HEK293 (cell line): Measurements from ENCODE around the gene SCN4A.
A peak's percentile ranks its signal among the peaks of the same experiment; 100 is the strongest.

ENCODE experiments used
- CTCF ChIA-PET: fragments of 350-600 bp; formaldehyde crosslinking; extraction: SDS; loops from one replicate; lab custom pipeline; 2021; ENCODE audit warnings: antibody characterized with exemption; lab: Yijun Ruan, JAX
- POLR2A ChIA-PET: fragments of 300-600 bp; formaldehyde crosslinking; extraction: SDS; loops from one replicate; lab custom pipeline; 2020; ENCODE audit warnings: antibody characterized with exemption, inconsistent platforms; lab: Yijun Ruan, JAX
- H3K27ac ChIP-seq: fragments of 200-500 bp; sonication (Bioruptor generic); 2 replicates; pipeline ENCODE4 v1.5.1; 2014; ENCODE audit warnings: low read depth, low read length, control low read depth, inconsistent platforms; ENCODE audit errors: extremely low read depth
- H3K36me3 ChIP-seq, 2 experiments: fragments of 200-500 bp in 1 of 2; sonication (Bioruptor generic) in 1 of 2; 1 replicate in 1 of 2; 2 replicates in 1 of 2; pipeline ENCODE4 v1.5.1; 2014 to 2017; ENCODE audit warnings: inconsistent platforms in 2 of 2, low read length in 2 of 2; ENCODE audit not compliant: control insufficient read depth in 2 of 2, insufficient read depth in 1 of 2
- H3K4me1 ChIP-seq: fragments of 200-500 bp; sonication (Bioruptor generic); 2 replicates; pipeline ENCODE4 v1.5.1; 2014; ENCODE audit warnings: mild to moderate bottlenecking, low read length, inconsistent platforms; ENCODE audit not compliant: control insufficient read depth, insufficient read depth
- H3K4me3 ChIP-seq: 2 replicates; pipeline ENCODE4 v1.5.1; 2011; ENCODE audit warnings: low read depth, mild to moderate bottlenecking, control low read depth, low read length, moderate library complexity
- H3K9me3 ChIP-seq: fragments of 200-500 bp; sonication (Bioruptor generic); 2 replicates; pipeline ENCODE4 v1.5.1; 2014; ENCODE audit warnings: low read depth, low read length, inconsistent platforms; ENCODE audit not compliant: control insufficient read depth, insufficient read depth
- EGR2 ChIP-seq: fragments of 450-650 bp; formaldehyde crosslinking; IDR thresholded peaks from 2 replicates; pipeline ENCODE4 v1.5.1; 2016; ENCODE audit warnings: low read depth, missing biosample characterization, missing genetic modification characterization
- ZFHX2 ChIP-seq: fragments of 450-650 bp; formaldehyde crosslinking; conservative IDR thresholded peaks from 2 replicates; pipeline ENCODE4 v1.5.1; 2016; ENCODE audit warnings: missing biosample characterization, missing genetic modification characterization
- ZFP69B ChIP-seq: fragments of 450-650 bp; formaldehyde crosslinking; IDR thresholded peaks from 2 replicates; pipeline ENCODE4 v1.5.1; 2016; ENCODE audit warnings: missing biosample characterization, missing genetic modification characterization
- ZNF112 ChIP-seq: fragments of 450-650 bp; formaldehyde crosslinking; IDR thresholded peaks from 2 replicates; pipeline ENCODE4 v1.5.0; 2017; ENCODE audit warnings: missing biosample characterization, missing genetic modification characterization
- ZNF157 ChIP-seq: fragments of 450-650 bp; formaldehyde crosslinking; IDR thresholded peaks from 2 replicates; pipeline ENCODE4 v1.5.1; 2016; ENCODE audit warnings: missing biosample characterization, missing genetic modification characterization
- ZNF202 ChIP-seq: fragments of 450-650 bp; formaldehyde crosslinking; IDR thresholded peaks from 2 replicates; pipeline ENCODE4 v1.5.1; 2016; ENCODE audit warnings: missing biosample characterization, missing genetic modification characterization, borderline replicate concordance
- ZNF266 ChIP-seq: fragments of 450-650 bp; formaldehyde crosslinking; IDR thresholded peaks from 2 replicates; pipeline ENCODE4 v1.5.1; 2016; ENCODE audit warnings: missing biosample characterization, missing genetic modification characterization, low read depth
- ZNF521 ChIP-seq: fragments of 450-650 bp; formaldehyde crosslinking; IDR thresholded peaks from 2 replicates; pipeline ENCODE4 v1.5.1; 2017; ENCODE audit warnings: missing biosample characterization, mild to moderate bottlenecking, missing genetic modification characterization
- ZNF639 ChIP-seq: fragments of 450-650 bp; formaldehyde crosslinking; IDR thresholded peaks from 2 replicates; pipeline ENCODE4 v1.5.1; 2016; ENCODE audit warnings: missing biosample characterization, missing genetic modification characterization
- ZNF768 ChIP-seq: fragments of 450-650 bp; formaldehyde crosslinking; IDR thresholded peaks from 2 replicates; pipeline ENCODE4 v1.5.1; 2018; ENCODE audit warnings: missing biosample characterization, mild to moderate bottlenecking, missing genetic modification characterization
- ZNF830 ChIP-seq: fragments of 450-650 bp; IDR thresholded peaks from 2 replicates; pipeline ENCODE4 v1.5.0; 2018; ENCODE audit warnings: missing biosample characterization, missing genetic modification characterization, low read depth, mild to moderate bottlenecking, moderate library complexity
- ZSCAN5A ChIP-seq: fragments of 450-650 bp; formaldehyde crosslinking; IDR thresholded peaks from 2 replicates; pipeline ENCODE4 v1.5.1; 2016; ENCODE audit warnings: missing biosample characterization, missing genetic modification characterization
- TF ChIP-seq, protein P1 (sequence below): fragments of 450-650 bp; formaldehyde crosslinking; IDR thresholded peaks from 2 replicates; pipeline ENCODE4 v1.5.1; 2016; ENCODE audit warnings: missing biosample characterization, missing genetic modification characterization
- TF ChIP-seq, protein P2 (sequence below): fragments of 450-650 bp; formaldehyde crosslinking; IDR thresholded peaks from 2 replicates; pipeline ENCODE4 v1.5.1; 2016; ENCODE audit warnings: missing biosample characterization, missing genetic modification characterization, borderline replicate concordance
- TF ChIP-seq, protein P3 (sequence below): fragments of 450-650 bp; formaldehyde crosslinking; IDR thresholded peaks from 2 replicates; pipeline ENCODE4 v1.5.1; 2016; ENCODE audit warnings: missing biosample characterization, missing genetic modification characterization

Gene SCN4A

DNA sequence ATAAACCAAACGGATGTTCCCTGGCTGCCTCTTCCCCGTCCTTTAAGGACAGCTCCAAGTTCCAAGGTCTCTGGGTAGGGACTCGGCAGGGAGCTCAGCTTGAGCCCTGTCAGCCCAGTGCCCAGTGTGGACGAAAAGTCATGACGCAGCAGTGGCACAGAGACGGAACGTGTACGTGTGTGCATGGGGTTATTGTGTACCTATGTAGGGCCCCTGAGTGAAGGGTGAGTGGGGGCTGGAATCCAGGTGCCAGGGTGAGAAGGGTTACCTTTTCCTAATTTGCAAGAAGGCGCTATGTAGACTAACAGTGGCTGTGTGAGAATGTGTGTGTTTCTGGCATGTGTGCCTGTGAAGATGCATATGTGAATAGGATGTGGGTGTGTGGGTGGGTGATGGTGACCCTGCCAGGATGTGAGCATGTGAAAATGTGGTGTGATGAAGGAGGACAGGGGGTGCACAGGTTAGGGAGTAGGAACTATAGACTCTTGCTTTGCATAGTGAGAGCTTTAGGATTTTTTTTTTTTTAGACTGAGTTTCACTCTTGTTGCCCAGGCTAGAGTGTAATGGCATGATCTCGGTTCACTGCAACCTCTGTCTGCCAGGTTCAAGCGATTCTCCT, 6.0 kb downstream of the SCN4A start:
- TF ChIP-seq ZNF157 (tag by site-specific recombination) (peak; percentile 99), ZFHX2 (tag by site-specific recombination) (peak; percentile 57), EGR2 (tag by site-specific recombination) (peak; percentile 27; the same call in 1 of the 2 replicates), ZFP69B (no peak)
- no peak overlapping the region for H3K4me3 ChIP-seq
- no peak overlapping the region for H3K27ac ChIP-seq
- no peaks in the 10 kb centered on the region for H3K36me3 ChIP-seq
- ChIA-PET POLR2A (no interaction called here), CTCF (interaction anchor here (0.6 to 2.0 kb wide), 2 partner anchors 48 to 51 kb away, joined by 4 read pairs; partner anchors contain the start of gene GH1)
- no peaks in the 10 kb centered on the region for H3K9me3 ChIP-seq
- no peaks in the 10 kb centered on the region for H3K4me1 ChIP-seq

- TF ChIP-seq, protein P1, sequence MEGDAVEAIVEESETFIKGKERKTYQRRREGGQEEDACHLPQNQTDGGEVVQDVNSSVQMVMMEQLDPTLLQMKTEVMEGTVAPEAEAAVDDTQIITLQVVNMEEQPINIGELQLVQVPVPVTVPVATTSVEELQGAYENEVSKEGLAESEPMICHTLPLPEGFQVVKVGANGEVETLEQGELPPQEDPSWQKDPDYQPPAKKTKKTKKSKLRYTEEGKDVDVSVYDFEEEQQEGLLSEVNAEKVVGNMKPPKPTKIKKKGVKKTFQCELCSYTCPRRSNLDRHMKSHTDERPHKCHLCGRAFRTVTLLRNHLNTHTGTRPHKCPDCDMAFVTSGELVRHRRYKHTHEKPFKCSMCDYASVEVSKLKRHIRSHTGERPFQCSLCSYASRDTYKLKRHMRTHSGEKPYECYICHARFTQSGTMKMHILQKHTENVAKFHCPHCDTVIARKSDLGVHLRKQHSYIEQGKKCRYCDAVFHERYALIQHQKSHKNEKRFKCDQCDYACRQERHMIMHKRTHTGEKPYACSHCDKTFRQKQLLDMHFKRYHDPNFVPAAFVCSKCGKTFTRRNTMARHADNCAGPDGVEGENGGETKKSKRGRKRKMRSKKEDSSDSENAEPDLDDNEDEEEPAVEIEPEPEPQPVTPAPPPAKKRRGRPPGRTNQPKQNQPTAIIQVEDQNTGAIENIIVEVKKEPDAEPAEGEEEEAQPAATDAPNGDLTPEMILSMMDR, result no peak
- TF ChIP-seq, protein P2, sequence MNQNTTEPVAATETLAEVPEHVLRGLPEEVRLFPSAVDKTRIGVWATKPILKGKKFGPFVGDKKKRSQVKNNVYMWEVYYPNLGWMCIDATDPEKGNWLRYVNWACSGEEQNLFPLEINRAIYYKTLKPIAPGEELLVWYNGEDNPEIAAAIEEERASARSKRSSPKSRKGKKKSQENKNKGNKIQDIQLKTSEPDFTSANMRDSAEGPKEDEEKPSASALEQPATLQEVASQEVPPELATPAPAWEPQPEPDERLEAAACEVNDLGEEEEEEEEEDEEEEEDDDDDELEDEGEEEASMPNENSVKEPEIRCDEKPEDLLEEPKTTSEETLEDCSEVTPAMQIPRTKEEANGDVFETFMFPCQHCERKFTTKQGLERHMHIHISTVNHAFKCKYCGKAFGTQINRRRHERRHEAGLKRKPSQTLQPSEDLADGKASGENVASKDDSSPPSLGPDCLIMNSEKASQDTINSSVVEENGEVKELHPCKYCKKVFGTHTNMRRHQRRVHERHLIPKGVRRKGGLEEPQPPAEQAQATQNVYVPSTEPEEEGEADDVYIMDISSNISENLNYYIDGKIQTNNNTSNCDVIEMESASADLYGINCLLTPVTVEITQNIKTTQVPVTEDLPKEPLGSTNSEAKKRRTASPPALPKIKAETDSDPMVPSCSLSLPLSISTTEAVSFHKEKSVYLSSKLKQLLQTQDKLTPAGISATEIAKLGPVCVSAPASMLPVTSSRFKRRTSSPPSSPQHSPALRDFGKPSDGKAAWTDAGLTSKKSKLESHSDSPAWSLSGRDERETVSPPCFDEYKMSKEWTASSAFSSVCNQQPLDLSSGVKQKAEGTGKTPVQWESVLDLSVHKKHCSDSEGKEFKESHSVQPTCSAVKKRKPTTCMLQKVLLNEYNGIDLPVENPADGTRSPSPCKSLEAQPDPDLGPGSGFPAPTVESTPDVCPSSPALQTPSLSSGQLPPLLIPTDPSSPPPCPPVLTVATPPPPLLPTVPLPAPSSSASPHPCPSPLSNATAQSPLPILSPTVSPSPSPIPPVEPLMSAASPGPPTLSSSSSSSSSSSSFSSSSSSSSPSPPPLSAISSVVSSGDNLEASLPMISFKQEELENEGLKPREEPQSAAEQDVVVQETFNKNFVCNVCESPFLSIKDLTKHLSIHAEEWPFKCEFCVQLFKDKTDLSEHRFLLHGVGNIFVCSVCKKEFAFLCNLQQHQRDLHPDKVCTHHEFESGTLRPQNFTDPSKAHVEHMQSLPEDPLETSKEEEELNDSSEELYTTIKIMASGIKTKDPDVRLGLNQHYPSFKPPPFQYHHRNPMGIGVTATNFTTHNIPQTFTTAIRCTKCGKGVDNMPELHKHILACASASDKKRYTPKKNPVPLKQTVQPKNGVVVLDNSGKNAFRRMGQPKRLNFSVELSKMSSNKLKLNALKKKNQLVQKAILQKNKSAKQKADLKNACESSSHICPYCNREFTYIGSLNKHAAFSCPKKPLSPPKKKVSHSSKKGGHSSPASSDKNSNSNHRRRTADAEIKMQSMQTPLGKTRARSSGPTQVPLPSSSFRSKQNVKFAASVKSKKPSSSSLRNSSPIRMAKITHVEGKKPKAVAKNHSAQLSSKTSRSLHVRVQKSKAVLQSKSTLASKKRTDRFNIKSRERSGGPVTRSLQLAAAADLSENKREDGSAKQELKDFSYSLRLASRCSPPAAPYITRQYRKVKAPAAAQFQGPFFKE (tag by site-specific recombination), result no peak
- no peak for TF ChIP-seq ZSCAN5A (tag by site-specific recombination)
- no peak for TF ChIP-seq ZNF521 (tag by site-specific recombination)
- TF ChIP-seq ZNF639 (tag by site-specific recombination), result no peak
- no peak for TF ChIP-seq EGR2 (tag by site-specific recombination)
- TF ChIP-seq, protein P3, sequence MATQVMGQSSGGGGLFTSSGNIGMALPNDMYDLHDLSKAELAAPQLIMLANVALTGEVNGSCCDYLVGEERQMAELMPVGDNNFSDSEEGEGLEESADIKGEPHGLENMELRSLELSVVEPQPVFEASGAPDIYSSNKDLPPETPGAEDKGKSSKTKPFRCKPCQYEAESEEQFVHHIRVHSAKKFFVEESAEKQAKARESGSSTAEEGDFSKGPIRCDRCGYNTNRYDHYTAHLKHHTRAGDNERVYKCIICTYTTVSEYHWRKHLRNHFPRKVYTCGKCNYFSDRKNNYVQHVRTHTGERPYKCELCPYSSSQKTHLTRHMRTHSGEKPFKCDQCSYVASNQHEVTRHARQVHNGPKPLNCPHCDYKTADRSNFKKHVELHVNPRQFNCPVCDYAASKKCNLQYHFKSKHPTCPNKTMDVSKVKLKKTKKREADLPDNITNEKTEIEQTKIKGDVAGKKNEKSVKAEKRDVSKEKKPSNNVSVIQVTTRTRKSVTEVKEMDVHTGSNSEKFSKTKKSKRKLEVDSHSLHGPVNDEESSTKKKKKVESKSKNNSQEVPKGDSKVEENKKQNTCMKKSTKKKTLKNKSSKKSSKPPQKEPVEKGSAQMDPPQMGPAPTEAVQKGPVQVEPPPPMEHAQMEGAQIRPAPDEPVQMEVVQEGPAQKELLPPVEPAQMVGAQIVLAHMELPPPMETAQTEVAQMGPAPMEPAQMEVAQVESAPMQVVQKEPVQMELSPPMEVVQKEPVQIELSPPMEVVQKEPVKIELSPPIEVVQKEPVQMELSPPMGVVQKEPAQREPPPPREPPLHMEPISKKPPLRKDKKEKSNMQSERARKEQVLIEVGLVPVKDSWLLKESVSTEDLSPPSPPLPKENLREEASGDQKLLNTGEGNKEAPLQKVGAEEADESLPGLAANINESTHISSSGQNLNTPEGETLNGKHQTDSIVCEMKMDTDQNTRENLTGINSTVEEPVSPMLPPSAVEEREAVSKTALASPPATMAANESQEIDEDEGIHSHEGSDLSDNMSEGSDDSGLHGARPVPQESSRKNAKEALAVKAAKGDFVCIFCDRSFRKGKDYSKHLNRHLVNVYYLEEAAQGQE (tag by site-specific recombination), result no peak
- TF ChIP-seq ZNF768, result no peak
- no peak for TF ChIP-seq ZNF112
- TF ChIP-seq ZNF202 (tag by site-specific recombination), result no peak
- TF ChIP-seq ZNF830 (tag by site-specific recombination), result no peak
- TF ChIP-seq ZNF266, result no peak
- Histone ChIP-seq H3K27ac (no peak overlapping the region), H3K36me3 (no peaks in the 10 kb centered on the region), H3K4me3 (no peak overlapping the region), H3K9me3 (no peaks in the 10 kb centered on the region), H3K4me1 (no peaks in the 10 kb centered on the region)
- ChIA-PET CTCF (interaction anchor here (0.6 kb wide), 1 partner anchor 53 kb away, joined by 4 read pairs; no protein-coding TSS in a partner anchor), POLR2A (no interaction called here)
Observed at GRCh38 chr17:63963123-63963522, 9.6 kb downstream of the SCN4A start.
